Dedifferentiated amniotic fluid mesenchymal stem cell (primary cell): ENCODE measurements around the gene EEF1A2.
A peak's percentile ranks its signal among the peaks of the same experiment; 100 is the strongest.

Experiments used
- DNase-seq: peaks from one replicate; pipeline ENCODE4 v3.0.0-alpha.2; 2016; ENCODE audit errors: extremely low spot score

EEF1A2 gene

GRCh38 chr20:63498960-63499337, at the start of gene EEF1A2:
EEF1A2 (minus strand) TSS chr20:63499083; CDS start chr20:63497763, 1,320 bp downstream.
- DNase-seq: no peak

GRCh38 chr20:63548542-63548941, 49.7 kb upstream of the EEF1A2 start:
- DNase-seq: no peak

- no peak for DNase-seq
Measured at GRCh38 chr20:63547725-63548480, 49.0 kb upstream of the EEF1A2 start, which contains the start of gene SRMS. SRMS (minus strand) TSS chr20:63547749; CDS start chr20:63547463, 286 bp downstream.

GRCh38 chr20:63546956-63547724, 48.3 kb upstream of the EEF1A2 start:
- no peak for DNase-seq

GRCh38 chr20:63546256-63546955, 47.5 kb upstream of the EEF1A2 start:
- DNase-seq: no peak

- DNase-seq: no peak
Measured at GRCh38 chr20:63545814-63546213, 46.9 kb upstream of the EEF1A2 start.

- DNase-seq: no peak
Measured at GRCh38 chr20:63544958-63545516, 46.2 kb upstream of the EEF1A2 start.

GRCh38 chr20:63544241-63544957, 45.5 kb upstream of the EEF1A2 start:
- no peak for DNase-seq

GRCh38 chr20:63543733-63544132, 44.9 kb upstream of the EEF1A2 start:
- DNase-seq: no peak

GRCh38 chr20:63543131-63543530, 44.2 kb upstream of the EEF1A2 start:
- DNase-seq: no peak

- no peak for DNase-seq
Measured at GRCh38 chr20:63542696-63543095, 43.8 kb upstream of the EEF1A2 start.

GRCh38 chr20:63542031-63542559, 43.2 kb upstream of the EEF1A2 start:
- no peak for DNase-seq

GRCh38 chr20:63541371-63541770, 42.5 kb upstream of the EEF1A2 start:
- no peak for DNase-seq

GRCh38 chr20:63540417-63541186, 41.7 kb upstream of the EEF1A2 start:
- no peak for DNase-seq

- no peak for DNase-seq
Measured at GRCh38 chr20:63539441-63540370, 40.8 kb upstream of the EEF1A2 start.

- DNase-seq: no peak
Measured at GRCh38 chr20:63539092-63539430, 40.2 kb upstream of the EEF1A2 start.

GRCh38 chr20:63538204-63539091, 39.6 kb upstream of the EEF1A2 start:
- no peak for DNase-seq

- DNase-seq: peak; percentile 85
Measured at GRCh38 chr20:63537525-63538203, 38.8 kb upstream of the EEF1A2 start.
